HUES6 (cell line): ENCODE data around the gene HDAC4.

Experiments
- H3K27ac ChIP-seq: 2 replicates; pipeline ENCODE4 v1.7.0; 2013; ENCODE audit warnings: low read depth, mild to moderate bottlenecking, low read length, inconsistent platforms
- H3K27me3 ChIP-seq: 2 replicates; pipeline ENCODE4 v1.6.1; 2013; ENCODE audit warnings: low read length; ENCODE audit not compliant: control insufficient read depth, insufficient read depth
- H3K36me3 ChIP-seq: 2 replicates; pipeline ENCODE4 v1.6.1; 2013; ENCODE audit warnings: low read length; ENCODE audit not compliant: control insufficient read depth, insufficient read depth
- H3K4me1 ChIP-seq: 2 replicates; pipeline ENCODE4 v1.6.1; 2013; ENCODE audit warnings: low read length; ENCODE audit not compliant: control insufficient read depth, insufficient read depth
- H3K4me3 ChIP-seq: 2 replicates; pipeline ENCODE4 v1.5.1; 2013; ENCODE audit warnings: low read depth, low read length
- H3K9ac ChIP-seq: one replicate; pipeline ENCODE4 v1.6.1; 2013; ENCODE audit warnings: mild to moderate bottlenecking, low read length
- H3K9me3 ChIP-seq: 2 replicates; pipeline ENCODE4 v1.6.1; 2013; ENCODE audit warnings: low read depth, low read length; ENCODE audit not compliant: control insufficient read depth, insufficient read depth

The HDAC4 gene

DNA sequence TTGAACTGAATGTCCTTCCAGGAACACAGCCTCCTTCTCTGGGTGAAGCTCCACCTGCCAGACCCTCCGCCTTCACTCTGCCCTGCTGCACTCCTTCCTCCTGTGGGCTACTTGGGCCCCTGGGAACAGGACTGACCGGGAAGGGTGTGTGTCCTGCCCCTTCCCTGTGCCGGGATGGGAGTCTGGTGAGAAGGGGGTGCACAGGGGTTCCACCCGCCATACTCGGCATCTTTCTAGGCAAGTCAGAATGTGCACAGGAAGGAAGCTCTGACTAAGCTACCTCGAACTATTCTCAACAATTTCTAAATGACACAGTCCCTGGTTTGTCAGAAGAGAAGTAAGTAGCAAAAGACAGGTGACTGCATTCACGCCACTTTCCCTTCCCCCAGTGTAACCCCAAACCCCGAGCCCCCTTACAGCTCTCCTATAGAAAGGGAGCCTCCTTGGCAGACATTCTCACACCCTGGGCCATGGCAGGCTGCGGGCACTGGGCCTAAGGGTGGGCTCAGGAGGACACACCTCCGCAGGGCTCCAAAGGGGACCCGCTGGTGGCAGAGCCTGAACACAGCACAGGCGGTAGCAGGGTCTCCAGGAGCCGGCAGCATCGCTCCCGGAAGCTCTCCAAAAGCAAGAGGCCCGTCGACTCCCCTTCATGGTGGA is 184.1 kb downstream of the HDAC4 start:
- no peak overlapping the region for H3K27ac ChIP-seq
- peaks cover 14% of the 10 kb centered on the region for H3K4me1 ChIP-seq
- no peaks in the 10 kb centered on the region for H3K27me3 ChIP-seq
- no peak overlapping the region for H3K4me3 ChIP-seq
- no peaks in the 10 kb centered on the region for H3K36me3 ChIP-seq
- H3K9ac ChIP-seq = no peak overlapping the region
- no peaks in the 10 kb centered on the region for H3K9me3 ChIP-seq

GRCh38 chr2:239215988-239216613 is 184.7 kb downstream of the HDAC4 start:
- Histone ChIP-seq H3K4me1 (peaks cover 14% of the 10 kb centered on the region), H3K27ac (no peak overlapping the region)

DNA sequence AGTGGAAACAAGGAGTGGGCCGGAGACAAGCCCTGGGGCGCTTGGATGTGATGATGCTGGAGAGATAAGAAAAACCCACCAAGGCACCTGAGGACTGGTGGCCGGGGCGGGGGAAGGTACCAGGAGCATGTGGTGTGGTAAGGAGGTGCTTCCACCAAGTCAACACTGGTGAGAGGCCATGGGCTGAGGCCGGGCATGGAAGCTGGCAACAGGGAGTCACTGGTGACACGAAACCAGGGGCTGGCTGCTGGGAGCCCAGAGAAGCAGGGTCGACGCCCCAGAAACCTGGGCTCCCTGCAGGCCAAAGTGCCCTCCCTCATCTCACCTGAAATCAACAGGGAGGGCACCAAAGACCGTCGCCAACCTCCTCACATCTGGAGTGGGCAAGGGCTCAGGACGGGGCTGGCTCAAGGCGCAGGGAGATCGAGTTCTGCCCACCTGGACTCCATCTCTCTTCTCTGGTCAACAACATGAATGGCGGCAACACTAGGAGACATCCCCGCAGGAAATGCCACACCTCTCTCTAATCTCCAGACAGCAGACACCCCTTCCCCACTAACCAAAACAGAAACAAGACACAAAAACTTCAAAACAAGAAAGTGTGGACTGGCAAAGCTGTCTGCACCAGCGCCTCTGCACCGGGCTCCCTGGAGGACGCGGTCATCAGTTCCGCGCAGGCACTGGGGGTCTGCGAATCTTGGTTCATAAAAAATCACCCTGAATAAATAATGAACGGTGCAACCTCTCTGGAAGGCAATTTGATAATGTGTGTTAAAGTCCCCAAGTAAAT is 185.5 kb downstream of the HDAC4 start:
- H3K27me3 ChIP-seq = no peaks in the 10 kb centered on the region
- no peaks in the 10 kb centered on the region for H3K9me3 ChIP-seq
- H3K4me1 ChIP-seq = peaks cover 21% of the 10 kb centered on the region
- H3K27ac ChIP-seq = no peak overlapping the region
- H3K9ac ChIP-seq = no peak overlapping the region
- no peak overlapping the region for H3K4me3 ChIP-seq
- no peaks in the 10 kb centered on the region for H3K36me3 ChIP-seq

More at GRCh38 chr2:239215988-239216613, 184.7 kb downstream of the HDAC4 start:
- H3K27me3 ChIP-seq = no peaks in the 10 kb centered on the region
- H3K36me3 ChIP-seq = no peaks in the 10 kb centered on the region
- H3K4me3 ChIP-seq = no peak overlapping the region
- H3K9me3 ChIP-seq = no peaks in the 10 kb centered on the region
- no peak overlapping the region for H3K9ac ChIP-seq

- Histone ChIP-seq H3K9me3 (no peaks in the 10 kb centered on the region), H3K36me3 (no peaks in the 10 kb centered on the region), H3K4me1 (peaks cover 27% of the 10 kb centered on the region), H3K27me3 (no peaks in the 10 kb centered on the region), H3K27ac (no peak overlapping the region), H3K4me3 (no peak overlapping the region), H3K9ac (no peak overlapping the region)
Measured at GRCh38 chr2:239214725-239215124, 186.1 kb downstream of the HDAC4 start.

DNA sequence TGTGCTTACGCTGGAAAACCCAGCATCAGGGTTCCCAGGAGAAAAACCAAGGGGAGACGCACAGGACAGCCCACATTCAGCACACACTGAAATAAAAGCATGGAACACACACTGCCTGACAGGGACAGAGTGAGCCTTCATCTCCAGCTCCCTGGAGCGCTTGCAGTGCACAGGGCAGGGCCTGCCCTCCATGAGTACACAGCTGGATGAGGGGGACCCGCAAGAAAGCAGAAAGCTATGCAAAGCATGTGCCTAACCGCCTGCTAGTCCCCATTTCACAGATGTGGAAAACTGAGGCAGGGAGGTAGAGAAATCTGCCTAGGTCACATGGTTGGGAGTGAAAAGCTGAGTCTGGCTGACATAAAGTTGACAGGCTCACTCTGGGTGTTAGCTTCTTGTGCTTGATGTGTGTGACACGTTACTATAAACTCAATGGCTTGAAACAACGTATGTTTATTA is 187.1 kb downstream of the HDAC4 start:
- H3K4me3 ChIP-seq = no peak overlapping the region
- no peaks in the 10 kb centered on the region for H3K27me3 ChIP-seq
- no peaks in the 10 kb centered on the region for H3K36me3 ChIP-seq
- no peak overlapping the region for H3K9ac ChIP-seq
- no peaks in the 10 kb centered on the region for H3K9me3 ChIP-seq
- H3K27ac ChIP-seq = no peak overlapping the region
- peaks cover 35% of the 10 kb centered on the region for H3K4me1 ChIP-seq

GRCh38 chr2:239212929-239213642 is 187.7 kb downstream of the HDAC4 start:
- Histone ChIP-seq H3K9ac (no peak overlapping the region), H3K27me3 (no peaks in the 10 kb centered on the region), H3K4me1 (peaks cover 40% of the 10 kb centered on the region), H3K27ac (no peak overlapping the region), H3K9me3 (no peaks in the 10 kb centered on the region), H3K36me3 (no peaks in the 10 kb centered on the region), H3K4me3 (no peak overlapping the region)

DNA sequence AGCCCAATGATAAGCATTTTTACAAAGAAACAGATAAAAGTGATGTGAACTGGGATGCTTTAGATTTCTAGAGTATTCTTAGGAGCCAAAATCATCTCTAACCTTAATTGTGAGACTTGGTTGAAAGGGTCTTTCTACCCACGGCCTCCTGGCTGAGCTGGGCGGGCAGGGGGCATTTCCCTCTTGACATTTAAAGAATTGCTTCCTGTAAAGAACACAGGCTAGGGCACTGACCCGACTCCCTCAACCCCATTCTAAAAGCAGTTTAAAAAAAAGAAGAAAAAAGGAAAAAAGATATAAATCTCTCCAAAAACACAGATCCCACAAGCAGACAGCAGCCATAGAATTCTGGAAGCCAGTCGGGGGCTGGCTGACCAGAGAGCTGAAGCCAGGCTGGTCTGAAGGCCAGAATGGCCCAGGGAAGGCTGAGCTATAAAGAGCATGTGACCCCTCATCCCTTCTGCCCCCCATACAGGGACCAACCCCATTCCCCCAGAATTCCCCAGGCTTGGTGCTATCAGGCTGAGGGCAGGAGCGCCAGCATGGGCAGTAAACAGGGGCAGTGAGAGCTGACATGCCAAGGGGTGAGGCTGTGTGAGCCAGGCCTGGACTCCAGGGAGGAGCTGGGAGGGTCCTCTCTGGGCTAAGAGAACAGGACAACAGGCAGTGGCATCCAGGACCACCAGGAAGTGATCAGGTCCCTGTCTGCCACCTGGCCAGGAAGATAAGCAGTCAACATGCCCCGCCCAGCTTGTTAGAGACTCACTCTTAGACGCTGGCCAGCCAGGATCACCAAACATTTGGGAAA is 188.5 kb downstream of the HDAC4 start:
- no peak overlapping the region for H3K9ac ChIP-seq
- H3K9me3 ChIP-seq = no peaks in the 10 kb centered on the region
- no peak overlapping the region for H3K4me3 ChIP-seq
- H3K27ac ChIP-seq = no peak overlapping the region
- no peaks in the 10 kb centered on the region for H3K27me3 ChIP-seq
- H3K36me3 ChIP-seq = no peaks in the 10 kb centered on the region
- H3K4me1 ChIP-seq = peaks cover 40% of the 10 kb centered on the region

- Histone ChIP-seq H3K27ac (no peak overlapping the region), H3K36me3 (no peaks in the 10 kb centered on the region), H3K4me1 (peaks cover 40% of the 10 kb centered on the region), H3K9me3 (no peaks in the 10 kb centered on the region), H3K4me3 (no peak overlapping the region), H3K9ac (no peak overlapping the region), H3K27me3 (no peaks in the 10 kb centered on the region)
Measured at GRCh38 chr2:239211396-239212094, 189.3 kb downstream of the HDAC4 start.

- no peak overlapping the region for H3K4me3 ChIP-seq
- H3K27me3 ChIP-seq = no peaks in the 10 kb centered on the region
- no peak overlapping the region for H3K9ac ChIP-seq
- H3K27ac ChIP-seq = no peak overlapping the region
- H3K36me3 ChIP-seq = no peaks in the 10 kb centered on the region
- no peaks in the 10 kb centered on the region for H3K9me3 ChIP-seq
- H3K4me1 ChIP-seq = peaks cover 40% of the 10 kb centered on the region
Measured at GRCh38 chr2:239209783-239210182, 191.0 kb downstream of the HDAC4 start.
